Mucosa of rectum (tissue), 2 donors: ENCODE data around the gene GSC2.

Source experiments
- H3K27ac ChIP-seq, 2 donors: one replicate each; pipeline ENCODE4 v1.7.0; 2013; ENCODE audit warnings: inconsistent platforms in 2 of 2, low read depth in 2 of 2, low read length in 2 of 2
- H3K27me3 ChIP-seq, 2 donors: one replicate each; pipeline ENCODE4 v1.7.0; 2013; ENCODE audit warnings: low read length in 2 of 2; ENCODE audit not compliant: control insufficient read depth in 2 of 2, insufficient read depth in 2 of 2
- H3K36me3 ChIP-seq, 2 donors: one replicate each; pipeline ENCODE4 v1.7.0; 2013; ENCODE audit warnings: low read length in 2 of 2; ENCODE audit not compliant: control insufficient read depth in 2 of 2, insufficient read depth in 2 of 2
- H3K4me1 ChIP-seq, 2 donors: one replicate each; pipeline ENCODE4 v1.7.0; 2013; ENCODE audit warnings: low read length in 2 of 2, mild to moderate bottlenecking in 1 of 2; ENCODE audit not compliant: control insufficient read depth in 2 of 2, insufficient read depth in 2 of 2
- H3K4me3 ChIP-seq, 2 donors: one replicate each; pipeline ENCODE4 v1.7.0; 2013; ENCODE audit warnings: low read length in 2 of 2
- H3K9ac ChIP-seq, 2 donors: one replicate each; pipeline ENCODE4 v1.7.0; 2013; ENCODE audit warnings: low read length in 2 of 2, low read depth in 1 of 2, mild to moderate bottlenecking in 1 of 2
- H3K9me3 ChIP-seq, 2 donors: one replicate each; pipeline ENCODE4 v1.7.0; 2013; ENCODE audit warnings: low read length in 2 of 2; ENCODE audit not compliant: control insufficient read depth in 2 of 2
- donor health status: healthy.
- donor health status: Normal muscosa, but diverticular disease.

The GSC2 gene

GRCh38 chr22:19132693-19133400 is 17.2 kb downstream of the GSC2 start:
- Histone ChIP-seq H3K36me3 (peaks cover 25 to 43% of the 10 kb centered on the region in 2 donors), H3K27me3 (no peaks in the 10 kb centered on the region), H3K4me3 (no peak overlapping the region), H3K9me3 (no peaks in the 10 kb centered on the region), H3K4me1 (no peaks in the 10 kb centered on the region), H3K27ac (no peak overlapping the region), H3K9ac (no peak overlapping the region)

DNA sequence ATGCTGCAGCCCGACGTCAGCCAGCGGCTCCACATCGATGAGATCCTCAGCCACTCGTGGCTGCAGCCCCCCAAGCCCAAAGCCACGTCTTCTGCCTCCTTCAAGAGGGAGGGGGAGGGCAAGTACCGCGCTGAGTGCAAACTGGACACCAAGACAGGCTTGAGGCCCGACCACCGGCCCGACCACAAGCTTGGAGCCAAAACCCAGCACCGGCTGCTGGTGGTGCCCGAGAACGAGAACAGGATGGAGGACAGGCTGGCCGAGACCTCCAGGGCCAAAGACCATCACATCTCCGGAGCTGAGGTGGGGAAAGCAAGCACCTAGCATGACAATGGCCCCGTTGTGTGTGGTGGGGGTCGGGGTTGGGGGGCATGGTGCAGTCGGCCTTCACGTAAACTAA is 17.9 kb downstream of the GSC2 start:
- no peaks in the 10 kb centered on the region for H3K9me3 ChIP-seq
- H3K27ac ChIP-seq: no peak overlapping the region
- H3K27me3 ChIP-seq: no peaks in the 10 kb centered on the region
- peaks cover 20 to 37% of the 10 kb centered on the region in 2 donors for H3K36me3 ChIP-seq
- H3K4me3 ChIP-seq: no peak overlapping the region
- H3K9ac ChIP-seq: no peak overlapping the region
- H3K4me1 ChIP-seq: no peaks in the 10 kb centered on the region

- Histone ChIP-seq H3K36me3 (peaks cover 15 to 32% of the 10 kb centered on the region in 2 donors), H3K9me3 (no peaks in the 10 kb centered on the region), H3K27ac (no peak overlapping the region), H3K4me3 (no peak overlapping the region), H3K9ac (no peak overlapping the region), H3K27me3 (no peaks in the 10 kb centered on the region), H3K4me1 (no peaks in the 10 kb centered on the region)
Observed at GRCh38 chr22:19131685-19132015, 18.4 kb downstream of the GSC2 start.

DNA sequence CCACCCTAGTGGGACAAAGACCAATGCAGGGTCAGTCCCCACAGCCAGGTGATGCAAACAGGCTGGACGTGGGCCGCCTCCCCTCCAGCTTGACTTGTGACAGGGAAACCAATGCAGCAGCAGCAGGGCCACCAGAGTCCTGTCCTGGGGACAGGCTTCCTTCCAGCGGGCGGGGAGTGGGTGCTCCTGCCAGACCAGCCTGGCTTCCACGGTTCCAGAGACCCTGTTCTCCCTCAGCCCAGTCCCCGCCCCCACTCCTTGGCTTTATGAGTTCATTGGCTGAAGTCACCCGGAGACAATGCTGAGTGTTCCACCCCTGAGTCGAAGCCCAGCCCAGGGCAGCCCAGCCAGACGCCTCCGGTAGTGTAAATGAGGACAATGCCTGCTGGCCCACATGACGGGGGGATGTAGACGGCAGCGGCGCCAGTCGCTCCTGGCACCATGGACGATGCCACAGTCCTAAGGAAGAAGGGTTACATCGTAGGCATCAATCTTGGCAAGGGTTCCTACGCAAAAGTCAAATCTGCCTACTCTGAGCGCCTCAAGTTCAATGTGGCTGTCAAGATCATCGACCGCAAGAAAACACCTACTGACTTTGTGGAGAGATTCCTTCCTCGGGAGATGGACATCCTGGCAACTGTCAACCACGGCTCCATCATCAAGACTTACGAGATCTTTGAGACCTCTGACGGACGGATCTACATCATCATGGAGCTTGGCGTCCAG is 19.0 kb downstream of the GSC2 start, which contains the start of gene TSSK2:
Gene TSSK2, plus strand, starts transcription at position 350 of the 726 bp plus-strand sequence. Its CDS starts 92 bp downstream, at position 442.
- no peak within 1 kb of the TSS for H3K4me3 ChIP-seq
- no peaks in the 10 kb centered on the region for H3K4me1 ChIP-seq
- H3K27ac ChIP-seq: no peak within 1 kb of the TSS
- H3K9me3 ChIP-seq: no peaks in the 10 kb centered on the region
- no peak within 1 kb of the TSS for H3K9ac ChIP-seq
- H3K36me3 ChIP-seq: peaks cover 11 to 27% of the 10 kb centered on the region in 2 donors
- no peaks in the 10 kb centered on the region for H3K27me3 ChIP-seq

DNA sequence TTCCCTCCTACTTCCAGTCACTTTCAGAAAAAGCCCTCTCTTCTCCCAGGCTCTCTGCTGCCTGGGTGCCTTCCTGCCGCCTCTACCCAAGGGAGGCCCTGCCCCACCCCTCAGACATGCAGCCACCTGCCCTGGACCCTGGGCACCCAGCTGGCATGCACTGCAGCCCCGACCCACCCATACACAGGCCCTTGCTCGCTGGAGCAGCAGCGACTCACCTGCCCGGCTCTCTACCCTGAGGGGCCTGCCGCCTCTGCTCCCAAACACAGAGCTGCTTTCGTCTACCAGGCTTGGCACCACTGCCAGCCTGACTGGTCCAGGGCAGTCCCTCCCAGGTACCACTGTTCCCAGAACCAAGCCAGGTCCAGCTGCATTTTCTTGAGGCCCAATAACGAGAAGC is 20.2 kb downstream of the GSC2 start:
- no peak overlapping the region for H3K4me3 ChIP-seq
- peaks cover 8 to 22% of the 10 kb centered on the region in 2 donors for H3K36me3 ChIP-seq
- no peaks in the 10 kb centered on the region for H3K4me1 ChIP-seq
- no peaks in the 10 kb centered on the region for H3K27me3 ChIP-seq
- H3K9ac ChIP-seq: no peak overlapping the region
- H3K27ac ChIP-seq: no peak overlapping the region
- H3K9me3 ChIP-seq: no peaks in the 10 kb centered on the region

GRCh38 chr22:19128946-19129727 is 21.0 kb downstream of the GSC2 start:
- no peaks in the 10 kb centered on the region for H3K9me3 ChIP-seq
- no peak overlapping the region for H3K27ac ChIP-seq
- H3K9ac ChIP-seq: no peak overlapping the region
- no peak overlapping the region for H3K4me3 ChIP-seq
- no peaks in the 10 kb centered on the region for H3K4me1 ChIP-seq
- no peaks in the 10 kb centered on the region for H3K27me3 ChIP-seq
- peaks cover 8 to 17% of the 10 kb centered on the region in 2 donors for H3K36me3 ChIP-seq

DNA sequence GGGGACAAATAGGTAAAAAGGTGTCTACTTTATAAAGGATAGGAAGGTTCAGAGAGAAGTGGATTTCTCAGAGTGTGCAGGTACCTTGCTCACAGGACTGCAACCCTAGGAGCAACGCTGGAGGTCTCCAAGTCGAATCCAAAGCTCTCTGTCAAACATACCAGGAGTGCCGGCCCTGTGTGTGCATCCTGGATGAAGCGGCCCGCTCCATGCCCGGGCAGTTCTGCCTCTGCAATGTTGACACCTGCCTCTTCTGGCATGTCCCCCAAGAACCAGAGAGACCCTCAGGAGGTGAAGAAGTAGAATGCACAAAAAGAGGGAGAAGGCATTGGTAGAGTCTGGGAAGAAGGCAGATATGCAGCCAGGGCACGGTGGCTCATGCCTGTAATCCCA is 22.1 kb downstream of the GSC2 start:
- Histone ChIP-seq H3K27ac (no peak overlapping the region), H3K4me1 (peaks cover 2 to 3% of the 10 kb centered on the region in 2 donors), H3K9ac (no peak overlapping the region), H3K27me3 (no peaks in the 10 kb centered on the region), H3K9me3 (no peaks in the 10 kb centered on the region), H3K36me3 (peaks cover 5 to 8% of the 10 kb centered on the region in 2 donors), H3K4me3 (no peak overlapping the region)

DNA sequence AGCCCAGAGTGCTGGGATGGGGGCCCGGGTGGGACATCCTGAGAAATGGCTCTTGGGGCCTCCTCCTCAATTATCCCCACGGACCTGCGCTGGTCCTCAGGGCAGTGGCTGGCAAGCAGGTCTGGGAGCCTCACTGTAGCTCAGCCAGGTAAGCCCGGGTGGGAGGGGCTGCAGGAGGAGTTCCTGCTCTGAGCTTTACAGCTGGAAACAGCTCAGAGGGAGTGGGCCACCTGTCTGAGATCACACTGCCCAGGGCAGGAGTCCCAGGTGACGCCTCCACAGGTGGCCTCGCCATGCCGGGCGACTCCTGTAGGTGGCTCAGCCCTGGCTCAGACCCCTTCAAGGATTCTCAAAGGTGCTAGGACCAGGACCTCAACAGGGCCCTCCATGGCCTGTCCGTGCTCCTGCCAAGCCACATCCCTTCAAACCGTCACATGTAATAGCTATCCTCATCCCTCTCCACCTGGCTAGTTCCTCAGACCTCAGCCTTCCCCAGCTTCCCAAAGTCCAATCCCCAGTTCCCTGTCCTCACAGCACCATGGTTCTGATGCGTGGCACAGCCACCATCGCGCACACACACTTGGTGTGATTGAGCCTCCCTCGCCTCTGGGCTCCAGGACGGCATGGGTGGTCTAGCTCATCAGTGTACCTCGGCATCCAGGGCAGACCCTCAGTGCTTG is 22.6 kb downstream of the GSC2 start:
- Histone ChIP-seq H3K27ac (no peak overlapping the region), H3K4me3 (no peak overlapping the region), H3K4me1 (peaks cover 5 to 7% of the 10 kb centered on the region in 2 donors)

GRCh38 chr22:19126309-19127273 is 23.5 kb downstream of the GSC2 start:
- Histone ChIP-seq H3K4me1 (peaks cover 5 to 7% of the 10 kb centered on the region in 2 donors), H3K9me3 (no peaks in the 10 kb centered on the region), H3K27ac (no peak overlapping the region), H3K27me3 (no peaks in the 10 kb centered on the region), H3K36me3 (peaks cover 0 to 1% of the 10 kb centered on the region in 2 donors), H3K4me3 (no peak overlapping the region), H3K9ac (no peak overlapping the region)

More for the DNA sequence above, 22.6 kb downstream of the GSC2 start:
- no peaks in the 10 kb centered on the region for H3K27me3 ChIP-seq
- peaks cover 3 to 4% of the 10 kb centered on the region in 2 donors for H3K36me3 ChIP-seq
- H3K9me3 ChIP-seq: no peaks in the 10 kb centered on the region
- no peak overlapping the region for H3K9ac ChIP-seq
